Karpas-422 (cell line): ENCODE measurements around the gene KRT10. TPM values are rescaled to one million over a fixed set of nuclear protein-coding genes. Genes with fewer than 3 reads are reported as not detected.

Experiments
- DNase-seq: peaks from one replicate; pipeline ENCODE4 v3.0.0-alpha.2; 2015
- H2AFZ ChIP-seq: fragments of 200-600 bp; sonication (generic); 2 replicates; pipeline ENCODE4 v1.6.1; 2014; ENCODE audit warnings: antibody characterized with exemption, low read length, mixed read lengths
- H3K27ac ChIP-seq: fragments of 200-600 bp; sonication (generic); 2 replicates; pipeline ENCODE4 v1.5.1; 2014; ENCODE audit warnings: mild to moderate bottlenecking, low read length, moderate library complexity
- H3K27me3 ChIP-seq: fragments of 200-600 bp; sonication (generic); 2 replicates; pipeline ENCODE4 v1.6.1; 2014; ENCODE audit warnings: low read length, mixed read lengths
- H3K36me3 ChIP-seq: fragments of 200-600 bp; sonication (generic); 2 replicates; pipeline ENCODE4 v1.6.1; 2014; ENCODE audit warnings: low read length, mixed read lengths; ENCODE audit not compliant: insufficient read depth
- H3K4me1 ChIP-seq: fragments of 200-600 bp; sonication (generic); 2 replicates; pipeline ENCODE4 v1.6.1; 2014; ENCODE audit warnings: mild to moderate bottlenecking, low read length, mixed read lengths
- H3K4me2 ChIP-seq: fragments of 200-600 bp; sonication (generic); 2 replicates; pipeline ENCODE4 v1.6.1; 2014; ENCODE audit warnings: low read length, low read depth, mild to moderate bottlenecking; ENCODE audit not compliant: poor library complexity, severe bottlenecking
- H3K4me3 ChIP-seq: fragments of 200-600 bp; sonication (generic); 2 replicates; pipeline ENCODE4 v1.5.1; 2014; ENCODE audit warnings: mild to moderate bottlenecking, antibody characterized with exemption, low read length, mixed read lengths
- H3K79me2 ChIP-seq: fragments of 200-600 bp; sonication (generic); 2 replicates; pipeline ENCODE4 v1.6.1; 2014; ENCODE audit warnings: mild to moderate bottlenecking, low read length, mixed read lengths
- H3K9ac ChIP-seq: fragments of 200-600 bp; sonication (generic); 2 replicates; pipeline ENCODE4 v1.6.0; 2014; ENCODE audit warnings: low read length
- H3K9me2 ChIP-seq: fragments of 200-600 bp; sonication (generic), shearing (Covaris generic); replicated peaks from 2 replicates; pipeline ENCODE4 v1.6.0; 2014; ENCODE audit warnings: mild to moderate bottlenecking, low read length, moderate library complexity; ENCODE audit not compliant: insufficient read depth
- H3K9me3 ChIP-seq: fragments of 300-700, 200-600 bp; sonication (generic); 2 replicates; pipeline ENCODE4 v1.6.1; 2014; ENCODE audit warnings: low read length, mixed read lengths
- H4K20me1 ChIP-seq: fragments of 200-600 bp; sonication (generic); 2 replicates; pipeline ENCODE4 v1.6.1; 2014; ENCODE audit warnings: mild to moderate bottlenecking, antibody characterized with exemption, low read length, low read depth; ENCODE audit not compliant: insufficient read depth
- total RNA-seq: library from RNA; depleted of rRNA; stranded (reverse); fragments of >200 nt; shearing (Covaris generic); gene quantifications from 2 replicates; pipeline ENCODE4 v1.2.3, GENCODE V29; 2014; ENCODE audit warnings: low replicate concordance

KRT10 gene
- total RNA-seq, 1 experiment from 2014 or later: 14.9 TPM

DNA sequence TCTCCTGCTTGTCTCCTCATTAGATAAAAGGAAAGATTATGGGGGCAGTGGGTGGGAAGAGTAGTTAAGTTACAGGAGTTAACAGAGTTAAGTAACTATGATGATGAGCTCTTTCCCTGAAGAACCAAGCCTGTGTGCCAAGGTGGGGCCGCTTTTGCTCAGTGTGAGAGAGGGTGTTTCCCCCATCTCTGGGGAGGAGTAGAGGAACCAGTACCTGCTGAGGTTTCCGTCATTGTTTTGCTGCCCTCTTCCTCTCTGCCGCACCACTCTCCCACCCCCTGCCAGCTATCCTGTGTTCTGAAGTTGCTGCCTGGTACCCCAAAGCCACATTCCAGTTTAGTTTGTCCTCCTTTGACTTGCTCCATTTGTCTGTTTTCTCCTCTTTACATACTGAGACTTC is 20.8 kb upstream of the KRT10 start:
- H3K9me2 ChIP-seq: no peaks in the 10 kb centered on the region
- no peaks in the 10 kb centered on the region for H3K4me1 ChIP-seq
- H4K20me1 ChIP-seq: no peaks in the 10 kb centered on the region
- H3K4me2 ChIP-seq: no peak overlapping the region
- no peak for DNase-seq
- no peaks in the 10 kb centered on the region for H3K27me3 ChIP-seq
- H3K79me2 ChIP-seq: no peaks in the 10 kb centered on the region
- H3K36me3 ChIP-seq: no peaks in the 10 kb centered on the region
- H3K9me3 ChIP-seq: no peaks in the 10 kb centered on the region
- H3K27ac ChIP-seq: no peak overlapping the region
- H3K9ac ChIP-seq: no peak overlapping the region
- H2AFZ ChIP-seq: no peak overlapping the region
- H3K4me3 ChIP-seq: no peak overlapping the region

DNA sequence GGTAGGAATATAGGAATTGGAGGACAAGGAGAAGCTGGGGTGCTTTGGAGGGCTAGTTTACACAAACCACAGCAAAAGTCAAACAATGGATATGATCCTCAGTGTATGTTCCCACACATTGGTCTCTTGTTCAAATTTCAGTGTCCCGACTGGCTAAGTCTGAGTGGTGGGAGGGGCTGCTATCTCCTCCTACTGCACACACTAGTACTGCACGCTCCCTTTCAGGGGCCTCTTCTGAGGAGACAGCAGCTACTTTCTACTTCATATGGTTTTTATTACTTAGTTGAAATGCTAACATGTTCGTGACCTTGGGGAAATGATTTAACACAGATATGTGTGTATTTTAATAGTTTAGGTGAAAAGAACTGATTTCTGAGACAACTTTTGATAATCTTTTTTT is 18.8 kb upstream of the KRT10 start:
- H3K9me2 ChIP-seq: no peaks in the 10 kb centered on the region
- H2AFZ ChIP-seq: no peak overlapping the region
- no peaks in the 10 kb centered on the region for H3K79me2 ChIP-seq

DNA sequence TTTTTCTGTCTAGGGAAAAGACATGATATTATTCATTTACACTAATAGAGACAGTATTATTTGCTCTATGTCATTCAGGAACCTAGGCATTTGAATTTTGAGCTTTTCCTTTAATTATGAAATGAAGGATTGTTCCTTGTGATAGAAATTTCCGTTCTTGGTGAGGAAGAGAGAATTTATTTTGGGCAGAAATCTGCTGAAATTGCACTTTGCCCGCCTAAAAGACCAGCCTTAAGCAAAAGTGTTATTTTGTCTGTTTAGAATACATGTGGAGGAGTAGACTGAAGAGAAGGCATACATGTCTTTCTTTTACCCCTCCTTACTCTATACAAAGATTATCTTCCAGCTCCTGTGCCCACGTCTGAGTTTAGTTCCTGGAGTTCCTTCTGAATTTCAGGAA is 16.8 kb upstream of the KRT10 start:
- Histone ChIP-seq H3K4me2 (no peak overlapping the region), H3K79me2 (no peaks in the 10 kb centered on the region), H3K9ac (no peak overlapping the region), H3K9me2 (no peaks in the 10 kb centered on the region), H3K4me3 (no peak overlapping the region), H3K27me3 (no peaks in the 10 kb centered on the region), H3K27ac (no peak overlapping the region), H3K4me1 (no peaks in the 10 kb centered on the region), H4K20me1 (no peaks in the 10 kb centered on the region), H3K36me3 (peaks cover 7% of the 10 kb centered on the region; the same call in 1 of the 2 replicates), H2AFZ (no peak overlapping the region), H3K9me3 (no peaks in the 10 kb centered on the region)
- DNase-seq: no peak

More for the DNA sequence above, 18.8 kb upstream of the KRT10 start:
- no peak overlapping the region for H3K4me2 ChIP-seq
- H3K9ac ChIP-seq: no peak overlapping the region
- no peaks in the 10 kb centered on the region for H3K4me1 ChIP-seq
- H4K20me1 ChIP-seq: no peaks in the 10 kb centered on the region
- no peak overlapping the region for H3K27ac ChIP-seq
- no peak for DNase-seq
- no peaks in the 10 kb centered on the region for H3K27me3 ChIP-seq
- no peaks in the 10 kb centered on the region for H3K9me3 ChIP-seq
- no peaks in the 10 kb centered on the region for H3K36me3 ChIP-seq
- no peak overlapping the region for H3K4me3 ChIP-seq

DNA sequence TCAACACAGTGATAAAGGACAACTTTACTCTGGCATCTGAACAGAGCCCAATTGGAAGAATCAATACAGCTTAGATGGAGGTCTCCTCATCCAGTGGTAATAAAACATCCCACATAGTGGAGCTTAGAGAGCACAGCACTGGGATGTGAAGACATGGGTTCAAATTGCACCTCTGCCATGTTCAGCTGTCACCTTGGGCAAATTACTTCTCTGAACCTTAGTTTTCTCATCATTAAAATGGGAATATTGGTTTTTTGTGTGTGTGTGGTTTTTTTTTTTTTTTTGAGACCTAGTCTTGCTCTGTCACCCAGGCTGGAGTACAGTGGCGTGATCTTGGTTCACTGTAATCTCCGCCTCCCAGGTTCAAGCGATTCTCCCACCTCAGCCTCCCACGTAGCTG is 13.6 kb upstream of the KRT10 start:
- H4K20me1 ChIP-seq: no peaks in the 10 kb centered on the region
- no peak overlapping the region for H2AFZ ChIP-seq
- no peaks in the 10 kb centered on the region for H3K9me3 ChIP-seq
- no peaks in the 10 kb centered on the region for H3K9me2 ChIP-seq
- H3K9ac ChIP-seq: no peak overlapping the region
- DNase-seq: no peak
- no peak overlapping the region for H3K27ac ChIP-seq
- H3K36me3 ChIP-seq: peaks cover 11% of the 10 kb centered on the region; the same call in 1 of the 2 replicates
- no peak overlapping the region for H3K4me2 ChIP-seq
- H3K27me3 ChIP-seq: no peaks in the 10 kb centered on the region
- peaks cover 5% of the 10 kb centered on the region; the same call in 1 of the 2 replicates for H3K79me2 ChIP-seq
- H3K4me1 ChIP-seq: peaks cover 6% of the 10 kb centered on the region; the same call in 1 of the 2 replicates
- H3K4me3 ChIP-seq: no peak overlapping the region

DNA sequence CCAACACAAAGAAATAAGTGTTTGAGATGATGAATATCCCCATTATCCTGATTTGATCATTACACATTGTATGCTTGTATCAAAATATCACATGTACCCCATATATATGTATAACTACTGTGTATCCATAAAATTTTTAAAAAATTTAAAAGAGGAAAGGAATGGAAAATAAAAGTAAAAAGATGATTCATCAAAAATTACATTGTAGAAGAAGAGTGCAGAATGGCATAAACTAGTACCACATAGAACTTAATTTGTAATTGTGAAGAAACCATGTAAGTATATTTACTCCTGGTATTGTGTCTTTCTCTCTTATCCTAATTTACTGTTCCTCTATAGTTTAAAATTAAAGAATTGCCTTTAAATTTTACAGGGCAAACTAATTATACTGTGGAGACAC is 11.5 kb upstream of the KRT10 start:
- H2AFZ ChIP-seq: no peak overlapping the region

DNA sequence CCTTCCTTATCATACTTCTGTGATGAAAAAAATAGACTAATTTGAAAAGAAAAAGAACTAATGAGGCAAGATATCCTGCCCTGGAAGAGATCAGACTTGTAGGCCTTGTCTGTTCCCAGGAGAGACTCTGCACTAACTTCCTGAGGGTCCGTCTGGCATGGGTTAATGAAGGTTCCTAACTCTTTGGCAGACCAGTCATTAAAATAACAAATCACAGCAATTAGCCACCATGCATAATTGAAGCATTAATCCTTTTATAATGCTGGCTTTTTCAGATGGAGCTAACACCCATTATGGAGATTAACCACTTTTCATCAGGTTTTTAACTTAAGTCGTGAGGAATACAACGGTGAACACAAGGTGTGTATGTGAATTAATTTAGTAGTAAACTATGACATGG is 10.4 kb upstream of the KRT10 start:
- Histone ChIP-seq H3K4me2 (no peak overlapping the region), H3K4me3 (no peak overlapping the region), H4K20me1 (no peaks in the 10 kb centered on the region), H3K4me1 (peaks cover 8% of the 10 kb centered on the region; the same call in 1 of the 2 replicates), H3K36me3 (peaks cover 11% of the 10 kb centered on the region), H3K79me2 (peaks cover 28% of the 10 kb centered on the region), H2AFZ (no peak overlapping the region), H3K27ac (no peak overlapping the region), H3K9me3 (no peaks in the 10 kb centered on the region), H3K27me3 (no peaks in the 10 kb centered on the region), H3K9me2 (no peaks in the 10 kb centered on the region), H3K9ac (no peak overlapping the region)
- no peak for DNase-seq

More for the DNA sequence above, 11.5 kb upstream of the KRT10 start:
- Histone ChIP-seq H3K79me2 (peaks cover 19% of the 10 kb centered on the region), H4K20me1 (no peaks in the 10 kb centered on the region), H3K27ac (no peak overlapping the region), H3K4me1 (peaks cover 8% of the 10 kb centered on the region; the same call in 1 of the 2 replicates), H3K4me2 (no peak overlapping the region), H3K4me3 (no peak overlapping the region), H3K9me2 (no peaks in the 10 kb centered on the region), H3K27me3 (no peaks in the 10 kb centered on the region), H3K9me3 (no peaks in the 10 kb centered on the region), H3K9ac (no peak overlapping the region), H3K36me3 (peaks cover 11% of the 10 kb centered on the region; the same call in 1 of the 2 replicates)
- DNase-seq: no peak

DNA sequence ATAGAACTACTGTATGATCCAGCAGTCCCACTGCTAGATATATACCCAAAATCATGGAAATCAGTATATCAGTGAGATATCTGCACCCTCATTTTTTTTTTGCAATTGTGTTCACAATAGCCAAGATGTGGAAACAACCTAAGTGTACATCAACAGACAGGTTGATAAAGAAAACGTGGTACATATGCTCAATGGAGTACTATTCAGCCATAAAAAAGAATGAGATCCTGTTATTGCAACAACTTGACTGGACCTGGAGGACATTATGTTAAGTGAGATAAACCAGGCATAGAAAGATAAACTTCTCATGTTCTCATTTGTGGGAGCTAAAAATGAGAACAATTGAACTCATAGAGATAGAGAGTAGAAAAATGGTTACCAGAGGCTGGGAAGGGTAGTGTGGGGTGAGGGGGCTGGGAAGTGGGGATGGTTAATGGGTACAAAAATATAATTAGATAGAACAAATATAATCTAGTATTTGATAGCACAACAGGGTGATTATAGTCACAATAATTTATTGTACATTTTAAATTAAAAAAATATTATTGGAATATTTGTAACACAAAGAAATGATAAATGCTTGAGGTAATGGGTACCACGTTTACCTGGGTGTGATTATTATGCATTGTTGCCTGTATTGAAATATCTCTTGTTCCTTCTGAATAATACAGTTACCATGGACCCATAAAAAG is 7.8 kb upstream of the KRT10 start:
- H3K9me2 ChIP-seq: no peaks in the 10 kb centered on the region; the same call in 1 of the 2 replicates

DNA sequence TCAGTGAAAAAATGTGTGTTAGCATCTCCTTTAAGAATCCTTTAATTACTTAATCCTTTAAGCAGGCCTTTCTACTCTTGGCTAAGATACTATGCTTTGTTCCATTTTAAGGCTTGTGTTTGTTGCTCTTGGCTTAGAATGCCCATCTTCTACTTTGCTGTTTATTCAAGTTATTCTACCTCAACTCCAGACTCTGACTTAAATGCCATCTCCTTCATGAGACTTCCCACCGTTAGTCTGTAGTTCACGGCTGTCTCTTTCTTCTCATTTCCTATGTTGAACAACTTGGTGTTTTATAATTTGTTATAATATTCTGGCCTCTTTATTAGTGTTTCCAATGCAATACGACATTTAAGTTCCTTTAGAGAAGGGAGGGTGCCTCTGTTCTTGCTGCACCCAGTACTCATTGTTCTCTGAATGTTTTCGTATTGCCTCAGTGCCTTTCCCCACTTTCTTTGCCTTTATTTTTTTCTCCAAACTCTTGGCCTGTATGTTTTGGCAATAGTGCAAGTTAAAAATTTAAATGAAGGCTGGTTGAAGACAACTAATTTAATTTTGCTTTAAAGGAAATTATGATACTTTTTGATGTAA is 6.1 kb upstream of the KRT10 start:
- no peaks in the 10 kb centered on the region for H3K27me3 ChIP-seq
- no peak overlapping the region for H3K27ac ChIP-seq
- H3K36me3 ChIP-seq: no peaks in the 10 kb centered on the region; the same call in 1 of the 2 replicates
- H3K4me1 ChIP-seq: peaks cover 13% of the 10 kb centered on the region
- no peaks in the 10 kb centered on the region for H4K20me1 ChIP-seq
- peaks cover 71% of the 10 kb centered on the region for H3K79me2 ChIP-seq
- no peaks in the 10 kb centered on the region; the same call in 1 of the 2 replicates for H3K9me2 ChIP-seq
- DNase-seq: no peak
- no peak overlapping the region for H3K4me3 ChIP-seq
- no peak overlapping the region for H2AFZ ChIP-seq
- H3K9me3 ChIP-seq: no peaks in the 10 kb centered on the region
- no peak overlapping the region for H3K9ac ChIP-seq
- no peak overlapping the region for H3K4me2 ChIP-seq

More for the DNA sequence above, 7.8 kb upstream of the KRT10 start:
- H3K79me2 ChIP-seq: peaks cover 54% of the 10 kb centered on the region
- H3K4me3 ChIP-seq: no peak overlapping the region
- no peaks in the 10 kb centered on the region for H4K20me1 ChIP-seq
- H3K27me3 ChIP-seq: no peaks in the 10 kb centered on the region
- no peak overlapping the region for H2AFZ ChIP-seq
- no peak overlapping the region for H3K27ac ChIP-seq
- peaks cover 8% of the 10 kb centered on the region; the same call in 1 of the 2 replicates for H3K4me1 ChIP-seq
- H3K9me3 ChIP-seq: no peaks in the 10 kb centered on the region
- peaks cover 8% of the 10 kb centered on the region for H3K36me3 ChIP-seq
- no peak for DNase-seq
- H3K9ac ChIP-seq: no peak overlapping the region
- no peak overlapping the region for H3K4me2 ChIP-seq
